MG63 (cell line): ENCODE results near the gene NCL. TPM values are rescaled to one million over a fixed set of nuclear protein-coding genes. Genes with fewer than 3 reads are reported as not detected.
"Not testable (repeated sequence)": the region's sequence is repeated elsewhere in the genome, so short reads cannot be mapped to it uniquely, and the experiment has no call there.

Experiments used
- DNase-seq: peaks from one replicate; pipeline ENCODE4 v3.0.0-alpha.2; 2020
- H3K27me3 ChIP-seq: fragments of 250-450 bp; sonication (Bioruptor Pico); 2 replicates; pipeline ENCODE4 v1.5.1; 2020; ENCODE audit warnings: mild to moderate bottlenecking, moderate library complexity
- H3K36me3 ChIP-seq: fragments of 250-450 bp; sonication (Bioruptor Pico); 2 replicates; pipeline ENCODE4 v1.5.1; 2020; ENCODE audit warnings: mild to moderate bottlenecking, moderate library complexity
- H3K4me3 ChIP-seq: fragments of 250-450 bp; sonication (Bioruptor Pico); 2 replicates; pipeline ENCODE4 v1.5.1; 2020; ENCODE audit warnings: mild to moderate bottlenecking, moderate library complexity
- H3K9me3 ChIP-seq: fragments of 250-450 bp; sonication (Bioruptor Pico); 2 replicates; pipeline ENCODE4 v1.5.1; 2020; ENCODE audit warnings: mild to moderate bottlenecking, moderate library complexity
- total RNA-seq: library from RNA; depleted of rRNA; stranded (reverse); fragments of >200 nt; shearing (Covaris generic); gene quantifications from 2 replicates; pipeline ENCODE4 v1.2.3, GENCODE V29; 2014; ENCODE audit warnings: low replicate concordance

The NCL gene
- total RNA-seq, 1 experiment from 2014 or later = 176 TPM

- Histone ChIP-seq H3K36me3 (no peaks in the 10 kb centered on the region), H3K4me3 (no peak overlapping the region), H3K9me3 (no peaks in the 10 kb centered on the region), H3K27me3 (no peaks in the 10 kb centered on the region)
- no peak for DNase-seq
Measured at GRCh38 chr2:231421051-231421580, 43.2 kb downstream of the NCL start.

DNA sequence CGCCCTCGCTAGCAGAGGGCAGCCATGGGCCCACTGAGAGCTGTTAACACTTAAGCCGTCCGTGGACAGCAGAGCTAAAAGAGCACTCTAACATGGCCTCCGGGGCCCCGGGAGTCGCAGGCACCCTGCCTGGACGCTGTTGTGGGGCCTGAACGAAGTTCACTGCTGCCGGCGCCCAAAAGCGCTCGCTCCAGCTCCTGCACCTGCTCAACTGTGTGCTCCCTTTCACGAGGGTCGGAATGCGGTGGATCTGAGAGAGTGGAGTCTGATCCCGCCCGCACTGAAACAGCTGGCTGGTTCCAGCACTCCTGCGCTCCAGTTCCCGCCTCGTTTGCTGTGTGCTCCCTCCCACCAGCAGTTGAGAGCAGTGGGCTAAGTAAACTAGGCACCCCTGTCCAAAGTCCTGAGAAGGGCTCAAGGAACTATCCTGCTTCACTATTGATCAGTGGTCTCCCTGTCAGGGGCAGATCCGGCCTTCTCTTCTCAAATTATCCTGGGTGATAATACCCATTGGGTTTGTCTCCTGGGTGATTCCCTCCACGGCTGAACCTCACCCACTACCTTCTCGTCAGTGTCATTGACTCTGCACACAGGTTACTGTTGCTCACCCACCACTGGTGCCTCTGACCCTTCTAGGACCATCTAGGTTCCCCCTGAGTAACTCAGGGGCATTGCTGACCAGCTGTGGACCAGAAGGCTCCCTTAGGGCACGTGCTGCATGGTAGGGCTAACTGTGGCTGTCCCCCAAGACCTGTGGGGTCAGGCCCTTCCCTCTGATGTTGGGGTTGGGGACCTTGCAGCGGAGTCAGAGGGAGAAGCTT is 45.3 kb downstream of the NCL start:
- Histone ChIP-seq H3K36me3 (no peaks in the 10 kb centered on the region), H3K9me3 (no peaks in the 10 kb centered on the region), H3K4me3 (no peak overlapping the region), H3K27me3 (no peaks in the 10 kb centered on the region)
- DNase-seq = no peak

GRCh38 chr2:231415029-231415428 is 49.3 kb downstream of the NCL start:
- Histone ChIP-seq H3K4me3 (no peak overlapping the region), H3K9me3 (peaks cover 2% of the 10 kb centered on the region), H3K36me3 (no peaks in the 10 kb centered on the region), H3K27me3 (no peaks in the 10 kb centered on the region)
- no peak for DNase-seq

DNA sequence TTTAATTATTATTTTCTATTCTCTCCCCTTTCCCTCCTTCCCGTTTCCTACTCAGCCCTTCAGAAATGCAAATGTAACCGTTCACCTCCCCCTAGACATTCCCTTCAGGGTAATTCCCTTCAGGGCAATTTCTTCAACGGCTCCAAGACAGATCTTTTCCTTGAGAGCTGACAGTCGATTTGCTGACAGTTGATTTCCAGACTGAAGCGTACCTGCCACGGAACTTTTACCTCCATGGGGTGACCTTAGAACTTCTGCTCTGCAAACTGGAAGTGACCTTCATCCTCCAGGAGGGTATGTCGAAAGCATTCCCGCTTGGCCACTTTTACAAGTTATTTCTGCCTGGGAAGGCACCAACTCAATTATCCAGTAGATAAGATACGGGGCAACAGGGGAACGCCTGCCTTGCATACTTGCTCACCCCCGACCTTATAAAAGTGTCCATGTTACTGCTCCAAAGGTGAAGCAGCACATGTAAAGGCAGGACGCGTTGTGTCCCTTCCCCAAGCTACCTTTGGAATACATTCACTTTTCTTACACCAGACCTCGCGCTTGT is 50.3 kb downstream of the NCL start:
- no peak for DNase-seq
- peaks cover 2% of the 10 kb centered on the region for H3K9me3 ChIP-seq

GRCh38 chr2:231413456-231413855 is 50.8 kb downstream of the NCL start:
- no peak for DNase-seq
- no peak overlapping the region for H3K4me3 ChIP-seq

More for the DNA sequence above, 50.3 kb downstream of the NCL start:
- Histone ChIP-seq H3K27me3 (no peaks in the 10 kb centered on the region), H3K36me3 (no peaks in the 10 kb centered on the region), H3K4me3 (no peak overlapping the region)

GRCh38 chr2:231412618-231412963 is 51.7 kb downstream of the NCL start:
- Histone ChIP-seq H3K27me3 (no peaks in the 10 kb centered on the region), H3K4me3 (peak overlapping the region; percentile 57), H3K36me3 (no peaks in the 10 kb centered on the region), H3K9me3 (peaks cover 2% of the 10 kb centered on the region)
- no peak for DNase-seq

More at GRCh38 chr2:231413456-231413855, 50.8 kb downstream of the NCL start:
- Histone ChIP-seq H3K27me3 (no peaks in the 10 kb centered on the region), H3K9me3 (peaks cover 2% of the 10 kb centered on the region), H3K36me3 (no peaks in the 10 kb centered on the region)

DNA sequence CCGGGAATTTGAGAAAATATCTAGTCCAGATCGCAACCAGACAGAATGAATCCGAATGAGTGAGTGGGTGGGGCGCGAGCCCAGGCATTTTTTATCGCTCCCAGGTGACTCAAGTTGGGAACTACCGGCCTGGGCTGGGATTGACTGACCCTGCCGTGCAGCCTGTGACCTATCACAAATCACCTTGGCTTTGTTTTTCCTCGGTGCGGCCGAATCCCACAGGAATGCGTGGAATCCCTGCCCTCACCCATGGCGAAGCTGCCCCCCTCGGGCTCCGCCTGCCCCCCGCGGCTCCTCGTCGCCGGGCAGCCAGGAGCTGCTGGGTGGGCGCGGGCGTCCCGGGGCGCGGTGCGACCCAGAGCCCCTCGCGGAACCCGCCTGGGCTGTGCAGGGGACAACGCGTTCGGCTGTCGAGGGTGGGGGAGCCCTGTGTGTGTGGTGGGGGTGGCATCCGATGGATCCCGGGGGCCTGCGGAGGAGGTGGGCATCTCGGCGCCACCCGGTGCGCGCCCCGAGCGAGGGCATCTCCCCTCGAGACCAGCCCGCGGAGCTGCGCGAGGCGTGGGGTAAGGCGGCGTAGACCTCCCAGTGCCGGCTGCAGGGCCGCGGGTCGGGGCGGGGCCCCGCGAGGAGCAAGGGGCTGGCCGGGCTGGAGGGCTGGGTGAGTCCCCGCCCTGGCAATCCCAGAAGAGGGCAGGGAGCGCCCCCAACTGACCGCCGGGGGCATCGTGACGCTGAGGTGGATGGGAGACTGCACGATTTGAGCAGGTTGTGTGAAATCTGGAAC is 52.3 kb downstream of the NCL start:
- Histone ChIP-seq H3K36me3 (no peaks in the 10 kb centered on the region), H3K27me3 (no peaks in the 10 kb centered on the region), H3K4me3 (peak overlapping the region; percentile 57), H3K9me3 (peaks cover 2% of the 10 kb centered on the region)
- DNase-seq = peak; percentile 86

GRCh38 chr2:231411237-231411636 is 53.0 kb downstream of the NCL start:
- no peak for DNase-seq
- Histone ChIP-seq H3K36me3 (no peaks in the 10 kb centered on the region), H3K9me3 (peaks cover 2% of the 10 kb centered on the region), H3K27me3 (no peaks in the 10 kb centered on the region), H3K4me3 (peak overlapping the region; percentile 57; the same call in 1 of the 2 replicates)

- Histone ChIP-seq H3K9me3 (peaks cover 2% of the 10 kb centered on the region), H3K27me3 (no peaks in the 10 kb centered on the region), H3K36me3 (no peaks in the 10 kb centered on the region), H3K4me3 (no peak overlapping the region)
- no peak for DNase-seq
Measured at GRCh38 chr2:231410293-231411004, 53.8 kb downstream of the NCL start.

- DNase-seq = no peak
- no peak overlapping the region for H3K4me3 ChIP-seq
- H3K9me3 ChIP-seq = peaks cover 2% of the 10 kb centered on the region
- no peaks in the 10 kb centered on the region for H3K27me3 ChIP-seq
- H3K36me3 ChIP-seq = no peaks in the 10 kb centered on the region
Measured at GRCh38 chr2:231409776-231410175, 54.5 kb downstream of the NCL start.

GRCh38 chr2:231408304-231408703 is 56.0 kb downstream of the NCL start:
- not testable (repeated sequence) for H3K4me3 ChIP-seq, H3K9me3 ChIP-seq, H3K27me3 ChIP-seq, DNase-seq, H3K36me3 ChIP-seq

DNA sequence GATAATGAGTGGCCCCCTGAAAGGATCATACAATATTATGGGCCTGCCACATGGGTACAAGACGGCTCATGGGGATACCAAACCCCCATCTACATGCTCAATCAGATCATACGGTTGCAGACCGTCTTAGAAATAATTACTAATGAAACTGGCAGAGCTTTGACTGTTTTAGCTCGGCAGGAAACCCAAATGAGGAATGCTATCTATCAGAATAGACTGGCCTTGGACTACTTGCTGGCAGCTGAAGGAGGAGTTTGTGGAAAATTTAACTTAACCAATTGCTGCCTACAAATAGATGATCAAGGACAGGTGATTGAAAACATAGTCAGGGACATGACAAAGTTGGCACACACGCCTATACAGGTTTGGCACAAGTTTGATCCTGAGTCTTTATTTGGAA is 56.6 kb downstream of the NCL start:
- not testable (repeated sequence) for H3K4me3 ChIP-seq, H3K9me3 ChIP-seq, H3K36me3 ChIP-seq, DNase-seq, H3K27me3 ChIP-seq

DNA sequence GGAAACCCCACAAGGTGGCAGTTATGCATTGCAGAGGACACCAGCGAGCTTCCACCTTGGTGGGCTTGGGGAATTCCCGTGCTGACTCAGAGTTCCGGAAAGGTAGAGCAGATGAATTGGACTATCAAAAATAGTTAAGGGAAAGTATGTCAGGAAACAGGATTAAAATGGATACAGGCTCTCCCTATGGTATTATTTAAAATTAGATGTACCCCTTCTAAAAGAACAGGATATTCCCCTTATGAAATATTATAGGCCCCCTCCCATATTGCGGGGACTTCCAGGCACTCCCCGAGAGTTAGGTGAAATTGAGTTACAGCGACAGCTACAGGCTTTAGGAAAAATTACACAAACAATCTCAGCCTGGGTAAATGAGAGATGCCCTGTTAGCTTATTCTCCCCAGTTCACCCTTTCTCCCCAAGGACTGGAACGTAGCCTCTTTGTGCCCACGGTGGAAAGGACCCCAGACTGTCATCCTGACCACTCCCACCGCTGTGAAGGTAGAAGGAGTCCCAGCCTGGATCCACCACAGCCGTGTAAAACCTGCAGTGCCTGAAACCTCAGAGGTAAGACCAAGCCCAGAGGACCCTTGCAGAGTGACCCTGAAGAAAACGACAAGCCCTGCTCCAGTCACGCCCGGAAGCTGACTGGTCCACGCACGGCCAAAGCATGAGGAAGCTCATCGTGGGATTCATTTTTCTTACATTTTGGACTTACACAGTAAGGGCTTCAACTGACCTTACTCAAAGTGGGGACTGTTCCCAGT is 58.5 kb downstream of the NCL start:
- not testable (repeated sequence) for H3K9me3 ChIP-seq, DNase-seq, H3K27me3 ChIP-seq, H3K4me3 ChIP-seq, H3K36me3 ChIP-seq

- not testable (repeated sequence) for H3K4me3 ChIP-seq, H3K9me3 ChIP-seq, H3K36me3 ChIP-seq, DNase-seq, H3K27me3 ChIP-seq
Measured at GRCh38 chr2:231404183-231404578, 60.1 kb downstream of the NCL start.
